Upper lobe of left lung (tissue), 6 donors: ENCODE measurements around the gene POLR2J. TPM values are rescaled to one million over a fixed set of nuclear protein-coding genes. Genes with fewer than 3 reads are reported as not detected.

Source experiments
- ATAC-seq, 2 donors: fragments of 200-7000 bp; cut with Tn5 transposase; one replicate each; pipeline ENCODE4 v1.9.1; 2022; ENCODE audit warnings: mild to moderate bottlenecking in 2 of 2, moderate library complexity in 2 of 2; ENCODE audit not compliant: low FRiP score in 2 of 2
- DNase-seq, 2 donors: peaks; one replicate each; pipeline ENCODE4 v3.0.0-alpha.2; 2019 to 2020
- H3K27ac ChIP-seq, 4 donors: fragments of 200-600 bp; sonication (generic); one replicate each; pipeline ENCODE4 v1.5.1; 2016 to 2019
- H3K27me3 ChIP-seq, 4 donors: fragments of 200-600 bp; sonication (generic); one replicate each; pipeline ENCODE4 v1.5.1; 2017 to 2019
- H3K36me3 ChIP-seq, 4 donors: fragments of 200-600 bp; sonication (generic); one replicate each; pipeline ENCODE4 v1.5.1; 2016 to 2019
- H3K4me1 ChIP-seq, 4 donors: fragments of 200-600 bp; sonication (generic); one replicate each; pipeline ENCODE4 v1.5.1; 2018 to 2019
- H3K4me3 ChIP-seq, 4 donors: fragments of 200-600 bp; sonication (generic); one replicate each; pipeline ENCODE4 v1.5.1; 2017 to 2019; ENCODE audit warnings: mild to moderate bottlenecking in 2 of 4, moderate library complexity in 1 of 4
- H3K9me3 ChIP-seq, 4 donors: fragments of 200-600 bp; sonication (generic); one replicate each; pipeline ENCODE4 v1.5.1; 2018 to 2019
- CTCF ChIP-seq, 6 experiments: fragments of 450-650 bp in 4 of 6; fragments of 200-600 bp in 2 of 6; sonication (generic) in 2 of 6; IDR thresholded peaks; one replicate each; pipeline ENCODE4 v1.5.1; 2016 to 2019; ENCODE audit warnings: antibody characterized with exemption in 6 of 6
- EP300 ChIP-seq, 4 donors: sonication (generic); formaldehyde crosslinking; IDR thresholded peaks; one replicate each; pipeline ENCODE4 v1.5.1; 2017; ENCODE audit warnings: antibody characterized with exemption in 4 of 4, control low read depth in 2 of 4
- POLR2A ChIP-seq, 4 donors: fragments of 450-650 bp; IDR thresholded peaks; one replicate each; pipeline ENCODE4 v1.5.1; 2016 to 2017; ENCODE audit warnings: antibody characterized with exemption in 4 of 4, mild to moderate bottlenecking in 2 of 4
- POLR2AphosphoS5 ChIP-seq, 2 donors: sonication (generic); formaldehyde crosslinking; IDR thresholded peaks; one replicate each; pipeline ENCODE4 v1.5.1; 2017; ENCODE audit warnings: antibody characterized with exemption in 2 of 2
- WGBS, 2 donors: methylation state at CpG; one replicate each; pipeline ENCODE4 v1.1.5; 2017 to 2018; 5-methylcytosine and 5-hydroxymethylcytosine counted together
- total RNA-seq, 6 donors: library from RNA; depleted of rRNA in 4 of 6; stranded (reverse); fragments of >200 nt in 4 of 6; gene quantifications; one replicate each; pipeline versions ENCODE4 v1.1.0 to v1.2.1, GENCODE V29; 2016 to 2021
- donor health status: DM: no; HTN: no; CAD: no; lungs with moderate emphysema.
- donor health status: DM: no; HTN: yes; CAD: no; lungs with severe emphysema.

POLR2J gene
- total RNA-seq, 6 donors from 2014 or later = 15.2 to 37.1 (median 26.6) TPM

- DNase-seq (no peak), ATAC-seq (no peak)
- Histone ChIP-seq H3K27ac (no peak overlapping the region), H3K36me3 (peaks cover 0 to 27% (median 7%) of the 10 kb centered on the region in 4 donors), H3K27me3 (no peaks in the 10 kb centered on the region), H3K4me1 (peaks cover 24 to 43% (median 27%) of the 10 kb centered on the region in 4 donors), H3K4me3 (no peak overlapping the region), H3K9me3 (no peaks in the 10 kb centered on the region)
- 94 to 96% methylated on average over 10 of the region's 10 CpGs for WGBS, 2 donors
- TF ChIP-seq POLR2A (IDR thresholded peaks at IDR 0.05) = no peak
- no peak for TF ChIP-seq CTCF (IDR thresholded peaks at IDR 0.05)
- TF ChIP-seq EP300 (IDR thresholded peaks at IDR 0.05) = no peak
- no peak for TF ChIP-seq POLR2AphosphoS5 (IDR thresholded peaks at IDR 0.05)
These were observed 42.6 kb downstream of the POLR2J start for GRCh38 chr7:102436118-102436517.

- DNase-seq (peak in 1 of 2 donors; percentile 36), ATAC-seq (peak in 1 of 2 donors; percentile 3)
- peak overlapping the region; percentile 80 to 94 (median 89) for H3K27ac ChIP-seq
- whole genome bisulfite sequencing, 2 donors = 31 to 34% methylated on average over 9 of the region's 9 CpGs
- peaks cover 0 to 17% (median 2%) of the 10 kb centered on the region in 4 donors for H3K36me3 ChIP-seq
- H3K27me3 ChIP-seq = no peaks in the 10 kb centered on the region
- TF ChIP-seq EP300 (IDR thresholded peaks at IDR 0.05) (no peak), POLR2AphosphoS5 (IDR thresholded peaks at IDR 0.05) (no peak), POLR2A (IDR thresholded peaks at IDR 0.05) (no peak), CTCF (IDR thresholded peaks at IDR 0.05) (no peak)
- peaks cover 22 to 50% (median 27%) of the 10 kb centered on the region in 4 donors for H3K4me1 ChIP-seq
- H3K4me3 ChIP-seq = peak overlapping the region; percentile 77 to 98 (median 90)
- no peaks in the 10 kb centered on the region for H3K9me3 ChIP-seq
These were observed 44.7 kb downstream of the POLR2J start for GRCh38 chr7:102434039-102434486.

GRCh38 chr7:102433219-102434038 lies 45.3 kb downstream of the POLR2J start, which contains the start of gene ORAI2:
Gene ORAI2 (plus strand): TSS chr7:102433575. CDS start chr7:102438957, 5,382 bp downstream.
- H3K27ac ChIP-seq = peak within 1 kb of the TSS; percentile 80 to 94 (median 89)
- H3K4me3 ChIP-seq = peak within 1 kb of the TSS; percentile 77 to 98 (median 90)
- ATAC-seq (peak; percentile 46 to 92), DNase-seq (peak; percentile 91 to 97)
- 0 to 3% methylated on average over 1 to 39 of the region's 90 CpGs for WGBS, 2 donors
- no peaks in the 10 kb centered on the region for H3K27me3 ChIP-seq
- TF ChIP-seq POLR2A (IDR thresholded peaks at IDR 0.05) = peak in 1 of 4 donors; percentile 43
- TF ChIP-seq CTCF (IDR thresholded peaks at IDR 0.05) = peak in 1 of 6 experiments; percentile 15
- no peak for TF ChIP-seq EP300 (IDR thresholded peaks at IDR 0.05)
- peak in 1 of 2 donors; percentile 6 for TF ChIP-seq POLR2AphosphoS5 (IDR thresholded peaks at IDR 0.05)
- H3K9me3 ChIP-seq = no peaks in the 10 kb centered on the region
- peaks cover 22 to 50% (median 27%) of the 10 kb centered on the region in 4 donors for H3K4me1 ChIP-seq
- peaks cover 0 to 12% (median 0%) of the 10 kb centered on the region in 4 donors for H3K36me3 ChIP-seq

GRCh38 chr7:102432442-102433218 lies 46.1 kb downstream of the POLR2J start:
- 35 to 42% methylated on average over 23 of the region's 27 CpGs for WGBS, 2 donors
- H3K27ac ChIP-seq = peak overlapping the region; percentile 80 to 94 (median 88)
- DNase-seq (no peak), ATAC-seq (peak in 1 of 2 donors; percentile 18)
- no peak for TF ChIP-seq CTCF (IDR thresholded peaks at IDR 0.05)
- TF ChIP-seq EP300 (IDR thresholded peaks at IDR 0.05) = no peak
- no peak for TF ChIP-seq POLR2A (IDR thresholded peaks at IDR 0.05)
- TF ChIP-seq POLR2AphosphoS5 (IDR thresholded peaks at IDR 0.05) = no peak
- peaks cover 22 to 50% (median 27%) of the 10 kb centered on the region in 4 donors for H3K4me1 ChIP-seq
- H3K9me3 ChIP-seq = no peaks in the 10 kb centered on the region
- no peaks in the 10 kb centered on the region for H3K27me3 ChIP-seq
- H3K4me3 ChIP-seq = peak overlapping the region; percentile 73 to 98 (median 90)
- H3K36me3 ChIP-seq = peaks cover 0 to 12% (median 0%) of the 10 kb centered on the region in 4 donors
